NB4 (cell line): ENCODE data around the gene ISG15.
"Not testable (repeated sequence)": the region's sequence is repeated elsewhere in the genome, so short reads cannot be mapped to it uniquely, and the experiment has no call there.

ENCODE experiments used
- CTCF ChIP-seq: IDR thresholded peaks from one replicate; pipeline ENCODE4 v1.5.1; 2012; ENCODE audit warnings: low read depth, low read length
- MAX ChIP-seq: IDR thresholded peaks from 2 replicates; pipeline ENCODE4 v1.6.1; 2011; ENCODE audit warnings: low read depth, low read length
- MYC ChIP-seq: IDR thresholded peaks from 2 replicates; pipeline ENCODE4 v1.6.1; 2011; ENCODE audit warnings: low read depth, low read length
- POLR2A ChIP-seq: IDR thresholded peaks from 2 replicates; pipeline ENCODE4 v1.6.1; 2011; ENCODE audit warnings: mild to moderate bottlenecking; ENCODE audit not compliant: insufficient read length; ENCODE audit errors: extremely low read depth

- TF ChIP-seq MAX, CTCF, POLR2A, MYC: not testable (repeated sequence)
These were observed 22.0 kb upstream of the ISG15 start for GRCh38 chr1:991275-991674.
